ENCODE data around the gene MYBPHL. TPM values are rescaled to one million over a fixed set of nuclear protein-coding genes. Genes with fewer than 3 reads are reported as not detected.

The MYBPHL gene
- total and polyA plus RNA-seq, 2 of the 13 experiments (the other 11 are each of a cell fraction or from before 2014, with no cell fraction given): 3.7 to 3.8 TPM

- no peak for TF ChIP-seq SNAI1 (CRISPR knock-in tag; IDR thresholded peaks at IDR 0.05; ENCODE audit: borderline replicate concordance)
- TF ChIP-seq SNAPC4 (CRISPR knock-in tag; IDR thresholded peaks at IDR 0.05): no peak
- TF ChIP-seq MXD1 (CRISPR knock-in tag; IDR thresholded peaks at IDR 0.05): no peak
- TF ChIP-seq ZNF138 (CRISPR knock-in tag; IDR thresholded peaks at IDR 0.05; ENCODE audit: low read depth): 0 out of 2 replicates have a peak, but pooled peaks have one; percentile 40
- TF ChIP-seq ZNF784 (CRISPR knock-in tag; IDR thresholded peaks at IDR 0.05; ENCODE audit: borderline replicate concordance): 0 out of 2 replicates have a peak, but pooled peaks have one; percentile 35
- TF ChIP-seq BORCS8-MEF2B (CRISPR knock-in tag; IDR thresholded peaks at IDR 0.05): no peak; the same call in 1 of the 2 replicates
- no peak for TF ChIP-seq GATAD1 (CRISPR knock-in tag; IDR thresholded peaks at IDR 0.05)
- TF ChIP-seq ZNF17 (CRISPR knock-in tag; IDR thresholded peaks at IDR 0.05): no peak
- TF ChIP-seq AKAP8 (CRISPR knock-in tag; IDR thresholded peaks at IDR 0.05): 0 out of 2 replicates have a peak, but pooled peaks have one; percentile 60
- TF ChIP-seq SOX6 (IDR thresholded peaks at IDR 0.05): no peak
- peak; percentile 67; the same call in 1 of the 2 replicates for TF ChIP-seq SOX6 (CRISPR knock-in tag; IDR thresholded peaks at IDR 0.05)
- no peak for TF ChIP-seq ZNF224 (CRISPR knock-in tag; IDR thresholded peaks at IDR 0.05)
- TF ChIP-seq ZNF382 (CRISPR knock-in tag; IDR thresholded peaks at IDR 0.05; ENCODE audit: borderline replicate concordance): no peak
- no peak for TF ChIP-seq CREB1 (IDR thresholded peaks at IDR 0.05)
- no peak for TF ChIP-seq CREB1 (CRISPR knock-in tag; IDR thresholded peaks at IDR 0.05)
- TF ChIP-seq HNRNPK (IDR thresholded peaks at IDR 0.05; ENCODE audit: low read depth, low read length, poor library complexity, severe bottlenecking): no peak
- no peak for TF ChIP-seq WIZ (CRISPR knock-in tag; IDR thresholded peaks at IDR 0.05)
- 0 out of 2 replicates have a peak, but pooled peaks have one; percentile 22 for TF ChIP-seq ZNF704 (CRISPR knock-in tag; IDR thresholded peaks at IDR 0.05; ENCODE audit: borderline replicate concordance)
- no peak for TF ChIP-seq ZBTB37 (CRISPR knock-in tag; IDR thresholded peaks at IDR 0.05)
- TF ChIP-seq GABPB1 (CRISPR knock-in tag; IDR thresholded peaks at IDR 0.05): peak; percentile 63
These were observed 52.8 kb downstream of the MYBPHL start (continued) for GRCh38 chr1:109253803-109254620.
